Measurements from ENCODE around the gene MRFAP1L1.

The MRFAP1L1 gene

GRCh38 chr4:6701371-6701770 lies 8.3 kb downstream of the MRFAP1L1 start:
- no peak overlapping the region for H3K4me3 ChIP-seq (ENCODE audit: low read depth, low read length)
- DNase-seq (ENCODE audit: low read depth) = no peak
- peak; percentile 44 for TF ChIP-seq CTCF (IDR thresholded peaks at IDR 0.05; ENCODE audit: low read depth, low read length, missing control alignments)

- TF ChIP-seq CTCF (IDR thresholded peaks at IDR 0.05; ENCODE audit: low read depth, low read length, missing control alignments) = no peak
- no peak for DNase-seq (ENCODE audit: low read depth)
- H3K4me3 ChIP-seq (ENCODE audit: low read depth, low read length) = no peak overlapping the region
These were observed 9.8 kb downstream of the MRFAP1L1 start for GRCh38 chr4:6699903-6700302.

GRCh38 chr4:6699388-6699787 lies 10.3 kb downstream of the MRFAP1L1 start:
- TF ChIP-seq CTCF (IDR thresholded peaks at IDR 0.05; ENCODE audit: low read depth, low read length, missing control alignments) = no peak
- DNase-seq (ENCODE audit: low read depth) = no peak
- H3K4me3 ChIP-seq (ENCODE audit: low read depth, low read length) = no peak overlapping the region

- no peak overlapping the region for H3K4me3 ChIP-seq (ENCODE audit: low read depth, low read length)
- no peak for TF ChIP-seq CTCF (IDR thresholded peaks at IDR 0.05; ENCODE audit: low read depth, low read length, missing control alignments)
- DNase-seq (ENCODE audit: low read depth) = no peak
These were observed 12.5 kb downstream of the MRFAP1L1 start for GRCh38 chr4:6697131-6697530.

GRCh38 chr4:6696611-6697010 lies 13.1 kb downstream of the MRFAP1L1 start:
- TF ChIP-seq CTCF (IDR thresholded peaks at IDR 0.05; ENCODE audit: low read depth, low read length, missing control alignments) = no peak
- no peak for DNase-seq (ENCODE audit: low read depth)
- no peak overlapping the region for H3K4me3 ChIP-seq (ENCODE audit: low read depth, low read length)

GRCh38 chr4:6695660-6696610 lies 13.7 kb downstream of the MRFAP1L1 start:
- no peak for DNase-seq (ENCODE audit: low read depth)
- no peak overlapping the region for H3K4me3 ChIP-seq (ENCODE audit: low read depth, low read length)
- no peak for TF ChIP-seq CTCF (IDR thresholded peaks at IDR 0.05; ENCODE audit: low read depth, low read length, missing control alignments)
